Endothelial cell of umbilical vein (primary cell): ENCODE results near the gene FOXJ2.

Source experiments
- JUN ChIP-seq: IDR thresholded peaks from 2 replicates; pipeline ENCODE4 v1.6.1; 2011; ENCODE audit warnings: borderline replicate concordance, low read depth; ENCODE audit not compliant: insufficient read length, insufficient read depth
- POLR2A ChIP-seq: IDR thresholded peaks from 2 replicates; pipeline ENCODE4 v1.6.1; 2012; ENCODE audit warnings: low read depth, mild to moderate bottlenecking, control low read depth, low read length
- TF ChIP-seq, protein P1 (sequence below), 2 donors: IDR thresholded peaks; 1 replicate in 1 of 2; 2 replicates in 1 of 2; pipeline ENCODE4 v1.5.1; 2011; ENCODE audit warnings: low read length in 2 of 2, mild to moderate bottlenecking in 2 of 2, moderate library complexity in 2 of 2, control low read depth in 1 of 2, inconsistent platforms in 1 of 2, low read depth in 1 of 2; ENCODE audit not compliant: insufficient read depth in 1 of 2; ENCODE audit errors: extremely low read depth in 1 of 2

DNA sequence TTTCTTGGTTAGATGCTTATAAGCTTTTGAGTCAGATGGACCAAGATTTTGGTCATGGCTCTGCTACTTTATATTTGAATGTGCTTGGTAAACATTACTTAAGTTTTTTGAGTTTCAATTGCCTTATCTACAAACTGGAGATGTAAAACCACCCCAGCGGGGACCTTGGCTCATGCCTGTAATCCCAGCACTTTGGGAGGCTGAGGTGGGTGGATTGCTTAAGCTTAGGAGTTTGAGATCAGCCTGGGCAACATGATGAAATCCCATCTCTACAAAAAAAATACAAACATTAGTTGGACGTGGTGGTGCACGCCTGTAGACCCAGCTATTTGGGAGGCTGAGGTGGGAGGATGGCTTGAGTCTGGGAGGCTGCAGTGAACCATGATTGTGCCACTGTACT, 60.8 kb downstream of the FOXJ2 start:
- TF ChIP-seq, protein P1, sequence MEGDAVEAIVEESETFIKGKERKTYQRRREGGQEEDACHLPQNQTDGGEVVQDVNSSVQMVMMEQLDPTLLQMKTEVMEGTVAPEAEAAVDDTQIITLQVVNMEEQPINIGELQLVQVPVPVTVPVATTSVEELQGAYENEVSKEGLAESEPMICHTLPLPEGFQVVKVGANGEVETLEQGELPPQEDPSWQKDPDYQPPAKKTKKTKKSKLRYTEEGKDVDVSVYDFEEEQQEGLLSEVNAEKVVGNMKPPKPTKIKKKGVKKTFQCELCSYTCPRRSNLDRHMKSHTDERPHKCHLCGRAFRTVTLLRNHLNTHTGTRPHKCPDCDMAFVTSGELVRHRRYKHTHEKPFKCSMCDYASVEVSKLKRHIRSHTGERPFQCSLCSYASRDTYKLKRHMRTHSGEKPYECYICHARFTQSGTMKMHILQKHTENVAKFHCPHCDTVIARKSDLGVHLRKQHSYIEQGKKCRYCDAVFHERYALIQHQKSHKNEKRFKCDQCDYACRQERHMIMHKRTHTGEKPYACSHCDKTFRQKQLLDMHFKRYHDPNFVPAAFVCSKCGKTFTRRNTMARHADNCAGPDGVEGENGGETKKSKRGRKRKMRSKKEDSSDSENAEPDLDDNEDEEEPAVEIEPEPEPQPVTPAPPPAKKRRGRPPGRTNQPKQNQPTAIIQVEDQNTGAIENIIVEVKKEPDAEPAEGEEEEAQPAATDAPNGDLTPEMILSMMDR (IDR thresholded peaks at IDR 0.05; ENCODE audit: extremely low read depth in 1 of 2, insufficient read depth in 1 of 2, low read depth in 1 of 2, low read length in 2 of 2) = no peak
- no peak for TF ChIP-seq POLR2A
- TF ChIP-seq JUN = no peak
